OCI-LY7 (cell line): ENCODE data around the gene VASH2. TPM values are rescaled to one million over a fixed set of nuclear protein-coding genes. Genes with fewer than 3 reads are reported as not detected.

Source experiments
- BruUV-seq: library from RNA; stranded (reverse); fragments of 400-500 nt; replicated peaks from 2 replicates; lab custom pipeline; 2021; lab: Mats Ljungman, UMichigan
- CTCF ChIA-PET: fragments of 300-600 bp; sonication (Branson Sonifier 250); formaldehyde crosslinking; loops from one replicate; lab custom pipeline; 2022; ENCODE audit warnings: antibody characterized with exemption; ENCODE audit not compliant: unreplicated experiment; lab: Charles Lee
- POLR2A ChIA-PET: fragments of 300-600 bp; sonication (Branson Sonifier 250); formaldehyde crosslinking; loops from one replicate; lab custom pipeline; 2022; ENCODE audit warnings: antibody characterized with exemption; lab: Charles Lee
- DNase-seq: peaks from one replicate; pipeline ENCODE4 v3.0.0-alpha.2; 2015; ENCODE audit warnings: low spot score
- H2AFZ ChIP-seq: fragments of 200-600 bp; sonication (generic), shearing (Covaris generic); 2 replicates; pipeline ENCODE4 v1.6.1; 2014; ENCODE audit warnings: mild to moderate bottlenecking, antibody characterized with exemption, low read length, moderate library complexity
- H3K27ac ChIP-seq: fragments of 200-600 bp; sonication (generic); 2 replicates; pipeline ENCODE4 v1.5.1; 2014; ENCODE audit warnings: mixed run types, low read depth, mild to moderate bottlenecking, moderate library complexity, low read length, inconsistent platforms; ENCODE audit not compliant: poor library complexity, severe bottlenecking
- H3K36me3 ChIP-seq: fragments of 200-600 bp; sonication (generic); 2 replicates; pipeline ENCODE4 v1.6.1; 2014; ENCODE audit warnings: mild to moderate bottlenecking, antibody characterized with exemption, low read length, moderate library complexity, mixed read lengths; ENCODE audit not compliant: insufficient read depth
- H3K4me1 ChIP-seq: fragments of 200-600 bp; sonication (generic); 2 replicates; pipeline ENCODE4 v1.5.1; 2014; ENCODE audit warnings: mild to moderate bottlenecking, low read length; ENCODE audit not compliant: insufficient read depth, poor library complexity, severe bottlenecking
- H3K4me2 ChIP-seq: fragments of 200-600 bp; sonication (generic); 2 replicates; pipeline ENCODE4 v1.6.1; 2014; ENCODE audit warnings: mild to moderate bottlenecking, low read length
- H3K4me3 ChIP-seq: fragments of 200-600 bp; sonication (generic); 2 replicates; pipeline ENCODE4 v1.5.1; 2014; ENCODE audit warnings: mild to moderate bottlenecking, low read depth, low read length; ENCODE audit not compliant: poor library complexity, severe bottlenecking
- H3K79me2 ChIP-seq: fragments of 200-600 bp; sonication (generic); 2 replicates; pipeline ENCODE4 v1.6.1; 2016; ENCODE audit warnings: low read depth, mild to moderate bottlenecking, low read length, moderate library complexity, mixed read lengths; ENCODE audit not compliant: insufficient read depth
- H3K9me2 ChIP-seq: fragments of 200-600 bp; sonication (generic); 2 replicates; pipeline ENCODE4 v1.6.1; 2016; ENCODE audit warnings: mild to moderate bottlenecking, low read length, mixed read lengths; ENCODE audit not compliant: insufficient read depth
- H3K9me3 ChIP-seq: fragments of 200-600 bp; sonication (generic); 2 replicates; pipeline ENCODE4 v1.6.1; 2014; ENCODE audit warnings: mild to moderate bottlenecking, mixed run types, low read length, mixed read lengths
- H4K20me1 ChIP-seq: fragments of 200-600 bp; sonication (generic); 2 replicates; pipeline ENCODE4 v1.6.1; 2014; ENCODE audit warnings: mild to moderate bottlenecking, antibody characterized with exemption, low read length, moderate library complexity, mixed read lengths; ENCODE audit not compliant: insufficient read depth
- CTCF ChIP-seq: fragments of 200-600 bp; sonication (generic); conservative IDR thresholded peaks from 2 replicates; pipeline ENCODE4 v1.5.1; 2014; ENCODE audit warnings: mild to moderate bottlenecking, antibody characterized with exemption, low read length, moderate library complexity, mixed read lengths
- EZH2phosphoT487 ChIP-seq: fragments of 200-600 bp; sonication (generic); IDR thresholded peaks from 2 replicates; pipeline ENCODE4 v1.6.1; 2018; ENCODE audit warnings: low read depth, borderline replicate concordance, mild to moderate bottlenecking, mixed run types, antibody characterized with exemption, low read length, moderate library complexity, mixed read lengths
- intact Hi-C: fragments of 100-400 bp; cut with micrococcal nuclease; formaldehyde crosslinking; loops from one replicate; pipeline ENCODE4 v1.10.0; 2022; ENCODE audit not compliant: unreplicated experiment
- total RNA-seq, 2 experiments: library from RNA; depleted of rRNA in 1 of 2; stranded (reverse); fragments of >200 nt in 1 of 2; shearing (Covaris generic) in 1 of 2; gene quantifications; 2 replicates each; pipeline ENCODE4 v1.2.3, GENCODE V29; 2014 to 2022

The VASH2 gene
- total RNA-seq, 2 experiments from 2014 or later, result 7.3 to 7.4 TPM

- ChIA-PET POLR2A (interaction anchor here (0.6 kb wide), 1 partner anchor 63 kb away, joined by 3 read pairs; no protein-coding TSS in a partner anchor), CTCF (no interaction called here)
- H3K4me1 ChIP-seq, result peaks cover 7% of the 10 kb centered on the region
- BruUV-seq, result no TSS peak
- no peak overlapping the region for H2AFZ ChIP-seq
- intact Hi-C loops, result no loop called here
- no peaks in the 10 kb centered on the region for H3K9me3 ChIP-seq
- no peaks in the 10 kb centered on the region for H3K79me2 ChIP-seq
- H3K36me3 ChIP-seq, result no peaks in the 10 kb centered on the region
- TF ChIP-seq EZH2phosphoT487 (no peak), CTCF (no peak)
- no peak overlapping the region for H3K4me3 ChIP-seq
- H3K27ac ChIP-seq, result no peak overlapping the region
- no peaks in the 10 kb centered on the region for H3K9me2 ChIP-seq
- DNase-seq, result no peak
- H4K20me1 ChIP-seq, result no peaks in the 10 kb centered on the region
- H3K4me2 ChIP-seq, result no peak overlapping the region
These were observed 14.9 kb upstream of the VASH2 start for GRCh38 chr1:212935387-212935981.

DNA sequence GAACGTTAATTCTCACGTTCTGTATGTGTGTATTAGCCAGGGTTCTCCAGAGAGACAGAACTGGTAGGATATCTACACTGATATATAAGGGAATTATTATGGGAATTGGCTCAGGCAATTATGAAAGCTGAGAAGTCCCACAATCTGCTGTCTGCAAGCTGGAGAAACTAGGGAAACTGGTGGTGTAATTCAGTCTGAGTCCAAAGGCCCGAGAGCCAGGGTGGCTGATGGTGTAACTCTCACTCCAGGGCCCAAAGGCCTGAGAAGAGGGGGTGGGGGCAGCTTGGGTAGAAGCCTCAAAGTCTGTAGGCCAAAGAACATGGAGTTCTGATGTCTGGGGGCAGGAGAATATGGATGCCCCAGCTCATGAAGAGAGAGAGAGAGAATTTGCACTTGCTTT lies 13.3 kb upstream of the VASH2 start:
- POLR2A ChIA-PET, result interaction anchor here (0.6 to 0.8 kb wide), 3 partner anchors 10 to 56 kb away, joined by 3 to 5 read pairs (median 4); no protein-coding TSS in a partner anchor
- intact Hi-C loops, result no loop called here
- TF ChIP-seq EZH2phosphoT487 (no peak), CTCF (no peak)

DNA sequence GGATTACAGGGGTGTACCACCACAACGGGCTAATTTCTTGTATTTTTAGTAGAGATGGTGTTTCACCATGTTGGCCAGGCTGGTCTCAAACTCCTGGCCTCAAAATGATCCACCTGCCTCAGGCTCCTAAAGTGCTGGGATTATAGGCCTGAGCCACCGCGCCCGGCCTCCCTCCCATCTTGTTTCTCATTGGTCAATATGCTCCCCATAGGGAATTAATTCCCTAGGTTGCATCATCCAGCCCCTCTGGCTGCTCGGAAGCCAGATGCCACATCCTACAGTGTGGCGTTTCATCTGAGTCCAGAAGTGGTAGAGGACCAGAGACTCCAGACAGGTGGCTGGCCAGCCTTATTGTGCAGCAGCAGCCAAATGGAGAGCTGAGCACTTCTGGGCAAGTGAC lies 11.5 kb upstream of the VASH2 start:
- H3K9me2 ChIP-seq, result no peaks in the 10 kb centered on the region
- H3K36me3 ChIP-seq, result no peaks in the 10 kb centered on the region
- BruUV-seq, result no TSS peak
- peaks cover 30% of the 10 kb centered on the region for H3K4me1 ChIP-seq
- no peak overlapping the region for H3K27ac ChIP-seq
- intact Hi-C loops, result no loop called here
- no peak overlapping the region for H3K4me3 ChIP-seq
- H4K20me1 ChIP-seq, result no peaks in the 10 kb centered on the region
- ChIA-PET POLR2A (interaction anchor here (0.5 to 1.7 kb wide), 9 partner anchors 8 to 1380 kb away, joined by 3 to 6 read pairs (median 4); no protein-coding TSS in a partner anchor), CTCF (interaction anchor here (0.6 kb wide), 1 partner anchor 1173 kb away, joined by 3 read pairs; no protein-coding TSS in a partner anchor)
- no peaks in the 10 kb centered on the region; the same call in 1 of the 2 replicates for H3K9me3 ChIP-seq
- H3K4me2 ChIP-seq, result no peak overlapping the region
- no peak for TF ChIP-seq CTCF
- H2AFZ ChIP-seq, result no peak overlapping the region
- no peak for DNase-seq
- H3K79me2 ChIP-seq, result no peaks in the 10 kb centered on the region

More for the DNA sequence above, 13.3 kb upstream of the VASH2 start:
- no peaks in the 10 kb centered on the region for H4K20me1 ChIP-seq
- BruUV-seq, result no TSS peak
- DNase-seq, result no peak
- no peak overlapping the region for H3K4me2 ChIP-seq
- H3K4me3 ChIP-seq, result no peak overlapping the region
- no peaks in the 10 kb centered on the region for H3K36me3 ChIP-seq
- no peak overlapping the region for H2AFZ ChIP-seq
- no peaks in the 10 kb centered on the region; the same call in 1 of the 2 replicates for H3K9me3 ChIP-seq
- H3K27ac ChIP-seq, result no peak overlapping the region
- H3K9me2 ChIP-seq, result no peaks in the 10 kb centered on the region
- CTCF ChIA-PET, result interaction anchor here (1.0 kb wide), 1 partner anchor 8 kb away, joined by 3 read pairs; no protein-coding TSS in a partner anchor
- no peaks in the 10 kb centered on the region for H3K79me2 ChIP-seq
- H3K4me1 ChIP-seq, result peaks cover 17% of the 10 kb centered on the region
